ENCODE measurements around the gene PYY. TPM values are rescaled to one million over a fixed set of nuclear protein-coding genes. Genes with fewer than 3 reads are reported as not detected.
"Not testable (repeated sequence)": the region's sequence is repeated elsewhere in the genome, so short reads cannot be mapped to it uniquely, and the experiment has no call there.

The PYY gene
- total RNA-seq, 4 donors from 2014 or later = not detected

DNA sequence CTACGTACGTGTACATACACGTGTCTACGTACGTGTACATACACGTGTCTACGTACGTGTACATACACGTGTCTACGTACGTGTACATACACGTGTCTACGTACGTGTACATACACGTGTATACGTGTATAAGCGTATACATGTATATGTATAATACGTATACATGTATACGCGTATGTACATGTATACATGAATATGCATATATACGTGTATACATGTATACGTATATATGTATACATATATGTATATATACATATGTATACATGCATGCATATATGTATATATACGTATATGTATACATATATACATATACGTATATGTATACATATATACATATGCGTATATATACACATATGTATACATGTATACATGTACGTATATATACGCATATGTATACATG is 22.2 kb upstream of the PYY start:
- TF ChIP-seq POLR2A (IDR thresholded peaks at IDR 0.05; ENCODE audit: low read depth) = no peak
- TF ChIP-seq EP300 (IDR thresholded peaks at IDR 0.05) = no peak
- TF ChIP-seq POLR2AphosphoS5 (IDR thresholded peaks at IDR 0.05) = no peak
- TF ChIP-seq, protein P1, sequence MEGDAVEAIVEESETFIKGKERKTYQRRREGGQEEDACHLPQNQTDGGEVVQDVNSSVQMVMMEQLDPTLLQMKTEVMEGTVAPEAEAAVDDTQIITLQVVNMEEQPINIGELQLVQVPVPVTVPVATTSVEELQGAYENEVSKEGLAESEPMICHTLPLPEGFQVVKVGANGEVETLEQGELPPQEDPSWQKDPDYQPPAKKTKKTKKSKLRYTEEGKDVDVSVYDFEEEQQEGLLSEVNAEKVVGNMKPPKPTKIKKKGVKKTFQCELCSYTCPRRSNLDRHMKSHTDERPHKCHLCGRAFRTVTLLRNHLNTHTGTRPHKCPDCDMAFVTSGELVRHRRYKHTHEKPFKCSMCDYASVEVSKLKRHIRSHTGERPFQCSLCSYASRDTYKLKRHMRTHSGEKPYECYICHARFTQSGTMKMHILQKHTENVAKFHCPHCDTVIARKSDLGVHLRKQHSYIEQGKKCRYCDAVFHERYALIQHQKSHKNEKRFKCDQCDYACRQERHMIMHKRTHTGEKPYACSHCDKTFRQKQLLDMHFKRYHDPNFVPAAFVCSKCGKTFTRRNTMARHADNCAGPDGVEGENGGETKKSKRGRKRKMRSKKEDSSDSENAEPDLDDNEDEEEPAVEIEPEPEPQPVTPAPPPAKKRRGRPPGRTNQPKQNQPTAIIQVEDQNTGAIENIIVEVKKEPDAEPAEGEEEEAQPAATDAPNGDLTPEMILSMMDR (IDR thresholded peaks at IDR 0.05) = no peak
- no peak for DNase-seq (ENCODE audit: extremely low spot score)

DNA sequence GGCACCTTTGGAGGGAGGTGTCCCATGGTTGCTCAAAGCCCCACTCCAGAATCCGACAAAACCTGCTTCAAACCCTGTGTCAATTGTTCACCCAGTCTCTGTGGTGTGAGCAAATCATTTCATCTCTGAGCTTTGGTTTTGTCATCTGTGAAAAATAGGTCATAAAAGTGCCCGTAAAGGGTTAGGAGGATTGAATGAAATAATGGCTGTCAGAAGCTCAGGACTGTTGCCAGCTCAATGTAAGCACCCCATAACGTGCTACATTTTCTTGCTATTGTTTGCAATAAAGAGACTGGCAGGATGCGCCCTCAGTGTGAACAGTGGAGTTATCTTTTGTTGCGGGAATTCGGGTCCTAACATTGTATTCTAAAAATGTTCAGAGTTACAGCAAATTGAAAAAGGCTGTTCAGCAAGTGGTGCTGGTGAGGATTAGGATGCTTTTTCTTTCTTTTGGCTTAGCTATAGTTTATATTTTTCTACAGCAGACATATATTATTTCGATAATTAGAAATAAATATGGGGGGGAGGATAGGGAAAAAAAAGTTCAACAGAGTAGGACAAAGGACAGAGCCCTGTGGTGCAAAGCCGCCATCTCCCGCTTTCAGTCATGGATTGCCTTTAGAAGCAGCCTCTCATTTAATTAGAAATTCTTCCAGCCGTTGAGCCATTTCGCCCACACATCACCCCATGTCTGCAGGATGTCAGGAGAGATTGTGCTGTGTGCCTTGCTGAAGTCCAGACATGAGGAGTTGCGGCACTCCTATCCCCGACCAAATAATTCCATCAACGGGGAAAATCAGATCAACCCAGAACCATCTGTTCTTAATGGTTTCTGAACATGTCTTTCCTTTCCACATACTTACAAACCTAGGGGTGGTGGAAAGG is 20.9 kb upstream of the PYY start:
- TF ChIP-seq, protein P1 (IDR thresholded peaks at IDR 0.05) = no peak
- TF ChIP-seq POLR2A (IDR thresholded peaks at IDR 0.05; ENCODE audit: low read depth) = no peak
- no peak for TF ChIP-seq POLR2AphosphoS5 (IDR thresholded peaks at IDR 0.05)
- TF ChIP-seq EP300 (IDR thresholded peaks at IDR 0.05) = no peak
- Histone ChIP-seq H3K4me3 (no peak overlapping the region), H3K27ac (replicated peaks in 1 of 4) (no peak overlapping the region), H3K4me1 (no peaks in the 10 kb centered on the region), H3K27me3 (peaks cover 0 to 48% (median 0%) of the 10 kb centered on the region in 4 donors), H3K9me3 (no peaks in the 10 kb centered on the region), H3K36me3 (no peaks in the 10 kb centered on the region)
- intact Hi-C loops (cut with DNase I) = no loop called here
- 69% methylated on average over 14 of the region's 14 CpGs for WGBS
- no peak for DNase-seq (ENCODE audit: extremely low spot score)

More for the DNA sequence above, 22.2 kb upstream of the PYY start:
- 70% methylated on average over 15 of the region's 27 CpGs for WGBS
- no peak overlapping the region for H3K27ac ChIP-seq (replicated peaks in 1 of 4)
- no peak overlapping the region for H3K4me3 ChIP-seq
- no peaks in the 10 kb centered on the region for H3K36me3 ChIP-seq
- no peaks in the 10 kb centered on the region for H3K4me1 ChIP-seq
- intact Hi-C loops (cut with DNase I) = no loop called here
- no peaks in the 10 kb centered on the region for H3K9me3 ChIP-seq
- peaks cover 0 to 48% (median 0%) of the 10 kb centered on the region in 4 donors for H3K27me3 ChIP-seq

DNA sequence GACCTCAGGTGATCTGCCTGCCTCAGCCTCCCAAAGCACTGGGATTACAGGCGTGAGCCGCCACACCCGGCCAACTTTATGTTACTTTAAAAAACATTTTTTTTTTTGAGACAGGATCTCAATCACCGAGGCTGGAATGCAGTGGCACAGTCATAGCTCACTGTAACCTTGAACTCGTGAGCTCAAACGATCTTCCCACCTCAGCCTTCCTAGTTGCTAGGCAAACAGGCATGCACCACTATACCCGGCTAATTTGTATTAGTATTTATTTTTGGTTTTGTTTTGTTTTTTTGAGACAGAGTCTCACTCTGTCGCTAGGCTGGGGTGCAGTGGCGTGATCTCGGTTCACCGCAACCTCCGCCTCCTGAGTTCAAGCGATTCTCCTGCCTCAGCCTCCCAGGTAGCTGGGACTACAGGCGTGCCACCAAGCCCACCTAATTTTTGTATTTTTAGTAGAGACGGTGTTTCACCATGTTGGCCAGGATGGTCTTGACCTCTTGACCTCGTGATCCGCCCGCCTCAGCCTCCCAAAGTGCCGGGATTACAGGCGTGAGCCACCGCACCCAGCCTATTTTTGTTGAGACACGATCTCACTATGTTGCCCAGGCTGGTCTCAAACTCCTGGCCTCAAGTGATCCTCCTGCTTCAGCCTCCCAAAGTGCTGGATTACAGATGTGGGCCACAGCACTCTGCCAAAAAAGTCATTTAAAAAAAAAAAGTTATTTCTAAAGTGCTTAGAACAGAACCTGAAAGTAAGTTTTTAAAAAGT is 18.9 kb upstream of the PYY start:
- WGBS = 90% methylated on average over 22 of the region's 22 CpGs
- H3K4me1 ChIP-seq; H3K4me3 ChIP-seq; DNase-seq (ENCODE audit: extremely low spot score); H3K27ac ChIP-seq (replicated peaks in 1 of 4); H3K9me3 ChIP-seq; H3K36me3 ChIP-seq; intact Hi-C loops (cut with DNase I): not testable (repeated sequence)
- H3K27me3 ChIP-seq = peaks cover 0 to 38% (median 0%) of the 10 kb centered on the region in 4 donors

DNA sequence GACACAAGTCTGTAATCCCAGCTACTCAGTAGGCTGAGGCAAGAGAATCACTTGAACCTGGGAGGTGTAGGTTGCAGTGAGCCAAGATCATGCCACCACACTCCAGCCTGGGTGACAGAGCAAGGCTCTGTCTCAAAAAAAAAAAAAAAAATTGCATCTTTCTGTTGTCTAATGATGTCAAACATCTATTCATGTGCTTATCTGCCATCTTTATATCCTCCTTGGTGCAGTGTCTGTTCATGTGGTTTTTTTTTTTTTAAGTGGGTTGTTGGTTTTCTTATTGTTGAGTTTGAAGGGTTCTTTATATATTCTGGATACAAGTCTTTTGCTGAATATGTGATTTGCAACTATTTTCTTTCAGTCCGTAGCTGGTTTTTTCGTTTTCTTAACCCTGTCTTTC is 17.7 kb upstream of the PYY start:
- peaks cover 0 to 28% (median 0%) of the 10 kb centered on the region in 4 donors for H3K27me3 ChIP-seq
- intact Hi-C loops (cut with DNase I) = not testable (repeated sequence)

DNA sequence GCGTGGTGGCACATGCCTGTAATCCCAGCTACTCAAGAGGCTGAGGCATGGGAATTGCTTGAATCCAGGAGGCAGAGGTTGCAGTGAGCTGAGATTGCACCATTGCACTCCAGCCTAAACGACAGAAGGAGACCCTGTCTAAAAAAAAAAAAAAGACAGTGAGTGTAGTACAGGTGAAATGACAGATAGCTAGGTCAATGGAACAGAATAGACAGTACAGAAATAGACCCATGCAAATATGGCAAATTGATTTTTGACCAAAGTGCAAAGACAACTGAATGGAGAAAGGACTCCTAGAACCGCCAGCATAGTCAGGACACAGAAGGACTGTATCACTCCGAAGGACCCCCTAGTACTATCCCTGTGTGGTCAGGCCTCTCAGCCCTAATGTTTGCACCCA is 16.6 kb upstream of the PYY start:
- intact Hi-C loops (cut with DNase I) = no loop called here
- Histone ChIP-seq H3K4me1 (peaks cover 0 to 8% (median 0%) of the 10 kb centered on the region in 4 donors), H3K9me3 (no peaks in the 10 kb centered on the region), H3K4me3 (no peak overlapping the region), H3K36me3 (no peaks in the 10 kb centered on the region), H3K27me3 (peaks cover 0 to 26% (median 0%) of the 10 kb centered on the region in 4 donors), H3K27ac (replicated peaks in 1 of 4) (no peak overlapping the region)
- no peak for TF ChIP-seq EP300 (IDR thresholded peaks at IDR 0.05)
- TF ChIP-seq POLR2A (IDR thresholded peaks at IDR 0.05; ENCODE audit: low read depth) = no peak
- no peak for TF ChIP-seq POLR2AphosphoS5 (IDR thresholded peaks at IDR 0.05)
- TF ChIP-seq, protein P1 (IDR thresholded peaks at IDR 0.05) = no peak
- DNase-seq (ENCODE audit: extremely low spot score) = no peak
- WGBS = 83% methylated on average over 4 of the region's 4 CpGs

More for the DNA sequence above, 17.7 kb upstream of the PYY start:
- 46% methylated on average over 2 of the region's 2 CpGs for WGBS
- H3K9me3 ChIP-seq; DNase-seq (ENCODE audit: extremely low spot score); H3K4me1 ChIP-seq; H3K27ac ChIP-seq (replicated peaks in 1 of 4); H3K36me3 ChIP-seq; H3K4me3 ChIP-seq: not testable (repeated sequence)

Measured in esophagus muscularis mucosa (tissue), 4 donors.